Measurements from ENCODE around the gene LMAN2.

The LMAN2 gene

GRCh38 chr5:177393990-177394389 is 42.5 kb upstream of the LMAN2 start:
- CTCF ChIA-PET = interaction anchor here (1.4 to 30.0 kb wide), 5 partner anchors 9 to 107 kb away, joined by 4 to 734 read pairs (median 285); partner anchors contain the start of genes F12, LMAN2, PFN3 and PRR7
- POLR2A ChIA-PET = interaction anchor here (0.6 kb wide), 1 partner anchor 49 kb away, joined by 3 read pairs; no protein-coding TSS in a partner anchor
- no peak for TF ChIP-seq CTCF (IDR thresholded peaks at IDR 0.05; ENCODE audit: control extremely low read depth, extremely low read depth, low read depth, missing control alignments)
- no peak for DNase-seq (ENCODE audit: extremely low spot score)

GRCh38 chr5:177393206-177393765 is 41.8 kb upstream of the LMAN2 start:
- ChIA-PET POLR2A (no interaction called here), CTCF (interaction anchor here (1.0 to 30.0 kb wide), 7 partner anchors 12 to 108 kb away, joined by 3 to 734 read pairs (median 6); partner anchors contain the start of genes F12, LMAN2, PFN3 and PRR7)
- no peak for TF ChIP-seq CTCF (IDR thresholded peaks at IDR 0.05; ENCODE audit: control extremely low read depth, extremely low read depth, low read depth, missing control alignments)
- no peak for DNase-seq (ENCODE audit: extremely low spot score)

- ChIA-PET CTCF (interaction anchor here (1.0 to 30.0 kb wide), 7 partner anchors 12 to 109 kb away, joined by 3 to 734 read pairs (median 6); partner anchors contain the start of genes F12, LMAN2, PFN3 and PRR7), POLR2A (no interaction called here)
- TF ChIP-seq CTCF (IDR thresholded peaks at IDR 0.05; ENCODE audit: control extremely low read depth, extremely low read depth, low read depth, missing control alignments) = no peak
- no peak for DNase-seq (ENCODE audit: extremely low spot score)
Observed at GRCh38 chr5:177392765-177393164, 41.3 kb upstream of the LMAN2 start.

- ChIA-PET CTCF (interaction anchor here (0.6 to 30.0 kb wide), 31 partner anchors 14 to 278 kb away, joined by 3 to 734 read pairs (median 7); partner anchors contain the start of genes F12, LMAN2, PDLIM7 and PFN3), POLR2A (interaction anchor here (1.0 to 2.0 kb wide), 3 partner anchors 11 to 36 kb away, joined by 4 to 7 read pairs (median 6); partner anchors contain the start of gene GRK6)
- TF ChIP-seq CTCF (IDR thresholded peaks at IDR 0.05; ENCODE audit: control extremely low read depth, extremely low read depth, low read depth, missing control alignments) = peak; percentile 90
- peak; percentile 91 for DNase-seq (ENCODE audit: extremely low spot score)
Observed at GRCh38 chr5:177390363-177391300, 39.2 kb upstream of the LMAN2 start.

GRCh38 chr5:177389241-177390169 is 38.0 kb upstream of the LMAN2 start:
- peak; percentile 74 for DNase-seq (ENCODE audit: extremely low spot score)
- TF ChIP-seq CTCF (IDR thresholded peaks at IDR 0.05; ENCODE audit: control extremely low read depth, extremely low read depth, low read depth, missing control alignments) = no peak
- POLR2A ChIA-PET = interaction anchor here (0.6 to 2.0 kb wide), 5 partner anchors 14 to 112 kb away, joined by 3 to 7 read pairs (median 4); partner anchors contain the start of genes GRK6 and RGS14
- CTCF ChIA-PET = interaction anchor here (0.7 to 30.0 kb wide), 26 partner anchors 15 to 277 kb away, joined by 3 to 734 read pairs (median 10); partner anchors contain the start of genes DOK3, F12, LMAN2 and PDLIM7

All from GM10248 (cell line).